Epithelial cell of proximal tubule (primary cell): ENCODE measurements around the gene PRLH. TPM values are rescaled to one million over a fixed set of nuclear protein-coding genes. Genes with fewer than 3 reads are reported as not detected.

Source experiments
- DNase-seq: peaks from one replicate; pipeline ENCODE4 v3.0.0-alpha.2; 2011; ENCODE audit warnings: low read depth
- H3K4me3 ChIP-seq: 2 replicates; pipeline ENCODE4 v1.5.1; 2011; ENCODE audit warnings: low read depth, mild to moderate bottlenecking, low read length
- total RNA-seq: library from RNA; depleted of rRNA; stranded (reverse); fragments of >200 nt; gene quantifications from 2 replicates; pipeline ENCODE4 v1.2.3, GENCODE V29; 2015
- TF ChIP-seq, protein P1 (sequence below): conservative IDR thresholded peaks from 2 replicates; pipeline ENCODE4 v1.5.1; 2012; ENCODE audit warnings: low read depth, mild to moderate bottlenecking, low read length

Gene PRLH
- total RNA-seq, 1 donor from 2014 or later: not detected

GRCh38 chr2:237525559-237526157 lies 40.7 kb upstream of the PRLH start:
- H3K4me3 ChIP-seq: no peak overlapping the region
- TF ChIP-seq, protein P1, sequence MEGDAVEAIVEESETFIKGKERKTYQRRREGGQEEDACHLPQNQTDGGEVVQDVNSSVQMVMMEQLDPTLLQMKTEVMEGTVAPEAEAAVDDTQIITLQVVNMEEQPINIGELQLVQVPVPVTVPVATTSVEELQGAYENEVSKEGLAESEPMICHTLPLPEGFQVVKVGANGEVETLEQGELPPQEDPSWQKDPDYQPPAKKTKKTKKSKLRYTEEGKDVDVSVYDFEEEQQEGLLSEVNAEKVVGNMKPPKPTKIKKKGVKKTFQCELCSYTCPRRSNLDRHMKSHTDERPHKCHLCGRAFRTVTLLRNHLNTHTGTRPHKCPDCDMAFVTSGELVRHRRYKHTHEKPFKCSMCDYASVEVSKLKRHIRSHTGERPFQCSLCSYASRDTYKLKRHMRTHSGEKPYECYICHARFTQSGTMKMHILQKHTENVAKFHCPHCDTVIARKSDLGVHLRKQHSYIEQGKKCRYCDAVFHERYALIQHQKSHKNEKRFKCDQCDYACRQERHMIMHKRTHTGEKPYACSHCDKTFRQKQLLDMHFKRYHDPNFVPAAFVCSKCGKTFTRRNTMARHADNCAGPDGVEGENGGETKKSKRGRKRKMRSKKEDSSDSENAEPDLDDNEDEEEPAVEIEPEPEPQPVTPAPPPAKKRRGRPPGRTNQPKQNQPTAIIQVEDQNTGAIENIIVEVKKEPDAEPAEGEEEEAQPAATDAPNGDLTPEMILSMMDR: no peak
- DNase-seq: no peak

DNA sequence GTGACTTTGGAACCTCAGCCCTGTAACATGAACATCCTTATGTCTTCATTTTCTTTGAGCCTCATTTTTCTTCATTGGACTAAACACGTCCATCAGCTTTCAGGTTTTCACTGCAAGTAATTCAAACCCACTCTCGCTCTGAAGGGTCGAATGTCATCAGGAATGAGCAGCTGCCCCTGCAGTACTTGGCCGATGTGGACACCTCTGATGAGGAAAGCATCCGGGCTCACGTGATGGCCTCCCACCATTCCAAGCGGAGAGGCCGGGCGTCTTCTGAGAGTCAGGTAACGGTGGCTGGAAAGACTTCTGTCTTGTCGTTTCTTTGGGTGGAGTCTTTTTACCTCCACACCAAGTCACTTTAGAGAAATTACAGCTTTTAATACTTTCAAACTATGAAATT lies 39.1 kb upstream of the PRLH start:
- H3K4me3 ChIP-seq: no peak overlapping the region
- no peak for DNase-seq
- TF ChIP-seq, protein P1: no peak

- DNase-seq: no peak
- TF ChIP-seq, protein P1: no peak
- H3K4me3 ChIP-seq: no peak overlapping the region
Observed at GRCh38 chr2:237527766-237528165, 38.6 kb upstream of the PRLH start.

GRCh38 chr2:237529452-237530402 lies 36.6 kb upstream of the PRLH start:
- DNase-seq: no peak
- no peak overlapping the region for H3K4me3 ChIP-seq
- TF ChIP-seq, protein P1: no peak

DNA sequence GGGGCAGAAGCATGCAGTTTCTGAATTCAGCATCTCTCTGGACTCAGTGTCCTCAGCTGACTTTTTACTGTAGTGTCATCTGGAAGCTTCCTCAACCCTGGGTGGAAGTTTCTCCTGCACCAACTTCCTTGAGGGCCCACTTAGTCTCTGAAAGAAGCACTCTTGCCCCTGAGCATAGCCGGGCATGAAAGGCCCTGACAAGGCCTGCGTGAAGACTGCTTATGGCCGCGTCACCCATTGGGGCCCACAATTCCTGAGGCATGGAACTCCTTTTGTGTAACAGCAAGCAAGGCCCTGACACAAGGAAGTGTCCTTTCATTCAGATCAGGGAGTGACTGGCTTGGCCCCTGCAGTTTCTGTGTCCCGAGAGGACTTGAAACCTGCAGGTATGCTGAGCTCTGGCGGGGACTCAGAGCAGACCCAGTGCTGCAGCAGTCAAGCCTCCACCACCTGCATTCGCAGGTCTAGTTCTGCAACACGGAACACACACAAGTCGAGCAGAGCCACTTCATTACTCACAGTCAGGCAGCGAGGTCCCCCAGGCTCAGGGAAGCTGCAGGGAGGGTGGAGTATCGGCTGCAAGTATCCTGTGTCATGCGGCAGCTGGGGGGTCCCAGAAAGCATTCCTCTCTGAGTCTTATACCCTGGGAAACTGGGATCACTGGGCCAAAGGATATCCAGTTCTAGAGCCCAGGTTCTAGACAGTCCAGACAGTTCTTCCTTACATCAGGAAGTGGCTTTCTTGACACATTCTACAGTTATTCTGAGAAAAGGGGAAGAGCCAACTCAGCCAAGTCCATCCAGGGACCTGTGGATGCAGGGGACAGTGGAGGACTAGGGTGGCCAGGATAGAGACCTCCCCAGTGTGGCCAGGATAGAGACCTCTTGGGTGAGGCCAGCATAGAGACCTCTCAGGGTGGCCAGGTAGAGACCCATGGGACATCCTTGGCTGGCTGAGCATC lies 35.6 kb upstream of the PRLH start:
- H3K4me3 ChIP-seq: no peak overlapping the region
- no peak for DNase-seq
- TF ChIP-seq, protein P1: no peak

- TF ChIP-seq, protein P1: no peak
- no peak overlapping the region for H3K4me3 ChIP-seq
- DNase-seq: no peak
Observed at GRCh38 chr2:237532160-237532559, 34.2 kb upstream of the PRLH start.
